Fibroblast of villous mesenchyme (primary cell): ENCODE results near the gene CHST9. TPM values are rescaled to one million over a fixed set of nuclear protein-coding genes. Genes with fewer than 3 reads are reported as not detected.

Experiments
- DNase-seq: peaks from one replicate; pipeline ENCODE4 v3.0.0-alpha.2; 2010; ENCODE audit warnings: low read depth
- H3K4me3 ChIP-seq: 2 replicates; pipeline ENCODE4 v1.5.1; 2011; ENCODE audit warnings: low read depth, mild to moderate bottlenecking, low read length
- CTCF ChIP-seq: IDR thresholded peaks from 2 replicates; pipeline ENCODE4 v1.5.1; 2012; ENCODE audit warnings: low read depth, mild to moderate bottlenecking, low read length; ENCODE audit not compliant: insufficient read depth
- total RNA-seq: library from RNA; depleted of rRNA; stranded (reverse); fragments of >200 nt; gene quantifications from 2 replicates; pipeline ENCODE4 v1.2.3, GENCODE V29; 2012

CHST9 gene
- total RNA-seq, 1 donor = not detected

- DNase-seq = no peak
- no peak overlapping the region for H3K4me3 ChIP-seq
- TF ChIP-seq CTCF = no peak
These were observed 122.3 kb downstream of the CHST9 start for GRCh38 chr18:27062802-27063201.

- H3K4me3 ChIP-seq = no peak overlapping the region
- no peak for TF ChIP-seq CTCF
- no peak for DNase-seq
These were observed 123.5 kb downstream of the CHST9 start for GRCh38 chr18:27061488-27062095.

- H3K4me3 ChIP-seq = no peak overlapping the region
- no peak for TF ChIP-seq CTCF
- no peak for DNase-seq
These were observed 127.4 kb downstream of the CHST9 start for GRCh38 chr18:27057519-27058234.

- H3K4me3 ChIP-seq = no peak overlapping the region
- no peak for TF ChIP-seq CTCF
- DNase-seq = no peak
These were observed 130.2 kb downstream of the CHST9 start for GRCh38 chr18:27054926-27055325.

- no peak for DNase-seq
- TF ChIP-seq CTCF = no peak
- H3K4me3 ChIP-seq = no peak overlapping the region
These were observed 135.1 kb downstream of the CHST9 start for GRCh38 chr18:27049969-27050368.

GRCh38 chr18:27045342-27045741, 139.8 kb downstream of the CHST9 start:
- DNase-seq = no peak
- no peak overlapping the region for H3K4me3 ChIP-seq
- no peak for TF ChIP-seq CTCF
